Calu3 (cell line): Measurements from ENCODE around the gene SLC4A5. TPM values are rescaled to one million over a fixed set of nuclear protein-coding genes. Genes with fewer than 3 reads are reported as not detected.

Source experiments
- BruUV-seq: library from RNA; stranded (reverse); fragments of 400-500 nt; replicated peaks from 2 replicates; lab custom pipeline; 2021; lab: Mats Ljungman, UMichigan
- CTCF ChIA-PET: fragments of 300-600 bp; sonication (Branson Sonifier 250); formaldehyde crosslinking; loops from one replicate; lab custom pipeline; 2022; ENCODE audit warnings: antibody characterized with exemption; lab: Charles Lee
- DNase-seq: peaks from one replicate; pipeline ENCODE4 v3.0.0; 2022
- H3K27ac Mint-ChIP-seq: one replicate; pipeline ENCODE4 v1.8.0; 2022; ENCODE audit warnings: mixed read lengths; ENCODE audit not compliant: unreplicated experiment
- H3K27me3 Mint-ChIP-seq: one replicate; pipeline ENCODE4 v1.8.0; 2022; ENCODE audit warnings: mixed read lengths; ENCODE audit not compliant: unreplicated experiment
- H3K36me3 Mint-ChIP-seq: one replicate; pipeline ENCODE4 v1.8.0; 2022; ENCODE audit warnings: mild to moderate bottlenecking, moderate library complexity, mixed read lengths; ENCODE audit not compliant: insufficient read depth, unreplicated experiment
- H3K4me1 Mint-ChIP-seq: one replicate; pipeline ENCODE4 v1.8.0; 2022; ENCODE audit warnings: mild to moderate bottlenecking, low read depth, mixed read lengths; ENCODE audit not compliant: unreplicated experiment
- H3K4me3 Mint-ChIP-seq: one replicate; pipeline ENCODE4 v1.8.0; 2022; ENCODE audit warnings: mild to moderate bottlenecking, low read depth, moderate library complexity, mixed read lengths; ENCODE audit not compliant: unreplicated experiment
- H3K9me3 Mint-ChIP-seq: one replicate; pipeline ENCODE4 v1.8.0; 2022; ENCODE audit warnings: low read depth, mixed read lengths; ENCODE audit not compliant: unreplicated experiment
- CTCF ChIP-seq: fragments of 200-600 bp; IDR thresholded peaks from one replicate; pipeline ENCODE4 v1.8.0; 2022; ENCODE audit warnings: antibody characterized with exemption; ENCODE audit not compliant: unreplicated experiment
- intact Hi-C: fragments of 100-400 bp; cut with micrococcal nuclease; formaldehyde crosslinking; loops from one replicate; pipeline ENCODE4 v1.10.0; 2022; ENCODE audit not compliant: unreplicated experiment
- total RNA-seq: library from RNA; stranded (reverse); gene quantifications from 2 replicates; pipeline ENCODE4 v1.2.3, GENCODE V29; 2022

SLC4A5 gene
- total RNA-seq, 1 experiment from 2014 or later, result 7.0 TPM

DNA sequence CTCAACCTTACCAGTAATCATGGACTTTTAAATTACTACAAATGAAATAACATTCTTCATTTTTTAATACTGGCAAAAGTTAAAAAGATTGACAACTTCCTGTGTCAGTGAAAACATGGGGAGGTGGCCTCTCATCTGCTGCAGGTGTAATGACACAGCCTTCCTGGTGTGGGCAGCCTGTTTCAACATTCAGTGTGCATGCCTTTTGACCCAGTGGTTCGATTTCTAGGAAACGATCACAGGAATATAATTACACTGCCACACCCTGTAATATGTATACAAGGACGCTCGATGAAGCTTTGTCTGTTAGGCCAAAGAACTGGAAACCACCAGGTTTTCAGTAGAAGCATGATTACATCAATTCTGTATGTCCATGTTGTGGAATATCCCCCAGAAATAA, 76.1 kb downstream of the SLC4A5 start:
- intact Hi-C loops, result loop anchor here (2.0 kb wide), 1 partner anchor 68 kb away; no protein-coding TSS in a partner anchor
- Mint-ChIP-seq H3K4me1 (no peaks in the 10 kb centered on the region), H3K9me3 (no peaks in the 10 kb centered on the region), H3K4me3 (no peak overlapping the region), H3K27me3 (no peaks in the 10 kb centered on the region), H3K27ac (no peak overlapping the region), H3K36me3 (no peaks in the 10 kb centered on the region)
- no peak for TF ChIP-seq CTCF
- no TSS peak for BruUV-seq
- peak; percentile 67 for DNase-seq
- CTCF ChIA-PET, result interaction anchor here (0.6 to 1.8 kb wide), 2 partner anchors 68 to 331 kb away, joined by 3 to 8 read pairs; no protein-coding TSS in a partner anchor

DNA sequence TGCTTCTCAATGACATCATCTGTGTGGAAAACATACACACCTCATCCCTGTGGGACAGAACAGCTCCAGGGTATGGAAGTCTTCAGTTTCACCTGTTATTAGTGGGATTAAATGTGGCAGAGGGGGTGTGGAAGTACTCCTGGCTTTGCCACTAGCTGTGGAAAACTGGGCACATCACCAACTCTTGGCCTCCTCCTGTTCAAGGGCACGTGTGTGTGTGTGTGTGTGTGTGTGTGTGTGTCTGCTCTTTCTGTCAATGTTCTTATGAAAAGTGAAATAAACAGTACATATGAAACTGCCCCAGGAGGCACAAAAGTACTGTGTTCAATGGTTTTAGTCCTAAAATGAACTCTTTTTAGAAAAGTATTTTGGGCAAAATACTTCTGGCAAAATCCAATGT, 78.9 kb downstream of the SLC4A5 start:
- intact Hi-C loops, result no loop called here
- peaks cover 11% of the 10 kb centered on the region for H3K4me1 Mint-ChIP-seq
- no peaks in the 10 kb centered on the region for H3K9me3 Mint-ChIP-seq
- no TSS peak for BruUV-seq
- TF ChIP-seq CTCF, result no peak
- no peak for DNase-seq
- H3K4me3 Mint-ChIP-seq, result no peak overlapping the region
- no peak overlapping the region for H3K27ac Mint-ChIP-seq
- no peaks in the 10 kb centered on the region for H3K27me3 Mint-ChIP-seq
- CTCF ChIA-PET, result interaction anchor here (0.6 kb wide), 2 partner anchors 294 to 1258 kb away, joined by 3 to 4 read pairs; no protein-coding TSS in a partner anchor
- no peaks in the 10 kb centered on the region for H3K36me3 Mint-ChIP-seq

- BruUV-seq, result no TSS peak
- CTCF ChIA-PET, result no interaction called here
- Mint-ChIP-seq H3K27me3 (no peaks in the 10 kb centered on the region), H3K36me3 (no peaks in the 10 kb centered on the region), H3K4me1 (peaks cover 11% of the 10 kb centered on the region), H3K27ac (no peak overlapping the region), H3K4me3 (no peak overlapping the region), H3K9me3 (no peaks in the 10 kb centered on the region)
- no peak for DNase-seq
- TF ChIP-seq CTCF, result no peak
- intact Hi-C loops, result no loop called here
Observed at GRCh38 chr2:74262681-74263080, 80.5 kb downstream of the SLC4A5 start.

DNA sequence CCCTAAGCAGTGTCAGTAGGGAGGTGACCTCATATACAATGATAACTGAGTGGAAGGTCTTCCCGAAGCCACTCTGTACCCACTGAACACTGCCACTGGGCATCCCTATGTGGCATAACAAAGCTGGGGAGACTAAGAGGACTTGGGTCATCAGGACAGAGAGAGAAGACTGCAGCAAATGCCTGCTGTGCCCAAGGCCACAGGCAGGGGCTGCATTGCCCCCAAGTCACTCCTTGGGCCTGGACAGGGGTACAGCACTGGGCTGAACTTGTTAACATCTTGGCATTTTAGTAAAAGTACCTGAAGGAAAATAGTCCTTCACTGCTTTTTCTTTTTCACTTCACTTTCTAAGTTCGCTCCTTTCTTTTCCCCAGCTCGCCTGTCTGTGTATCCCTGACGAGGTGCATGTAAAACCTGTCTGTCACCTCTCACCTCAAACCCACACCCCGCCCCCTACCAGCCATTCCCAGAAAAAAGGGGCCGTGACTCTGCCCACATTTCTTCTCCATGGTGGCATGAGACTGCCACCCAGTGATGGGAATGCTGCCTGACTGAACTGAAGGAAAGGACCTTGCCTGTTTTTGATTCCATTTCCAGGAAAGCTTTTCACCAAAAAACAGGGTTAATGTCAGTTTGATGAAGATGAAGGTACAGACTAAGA, 81.9 kb downstream of the SLC4A5 start:
- intact Hi-C loops, result no loop called here
- no TSS peak for BruUV-seq
- Mint-ChIP-seq H3K27ac (no peak overlapping the region), H3K4me1 (peaks cover 11% of the 10 kb centered on the region), H3K27me3 (no peaks in the 10 kb centered on the region), H3K4me3 (no peak overlapping the region), H3K9me3 (no peaks in the 10 kb centered on the region), H3K36me3 (no peaks in the 10 kb centered on the region)
- CTCF ChIA-PET, result interaction anchor here (1.0 to 1.4 kb wide), 2 partner anchors 11 to 74 kb away, joined by 3 to 5 read pairs; no protein-coding TSS in a partner anchor
- DNase-seq, result peak; percentile 64
- TF ChIP-seq CTCF, result peak; percentile 31
